Measurements from ENCODE around the gene YARS2. TPM values are rescaled to one million over a fixed set of nuclear protein-coding genes. Genes with fewer than 3 reads are reported as not detected.

Gene YARS2
- total and polyA plus RNA-seq, 9 of the 15 experiments (the other 6 are each of a cell fraction or from before 2014, with no cell fraction given): 15.2 to 40.9 (median 28.7) TPM

DNA sequence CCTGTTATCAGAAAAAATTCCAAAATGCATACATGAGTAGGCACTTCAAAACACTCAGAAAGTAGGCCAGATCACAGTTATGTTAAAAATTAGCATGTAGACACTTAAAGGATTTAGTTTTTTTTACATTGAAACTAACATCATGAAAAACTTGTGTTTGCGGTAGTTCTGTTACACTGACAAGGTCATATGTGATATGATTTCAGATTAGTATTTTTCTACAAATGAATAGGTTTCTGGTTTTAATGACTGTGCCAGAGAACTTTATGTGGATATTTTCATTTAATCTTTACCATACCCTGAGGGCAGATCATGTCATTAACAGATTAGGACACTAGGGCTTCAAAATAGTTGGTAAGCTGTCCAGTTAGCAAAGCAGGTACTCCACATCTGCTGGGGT lies 20.7 kb downstream of the YARS2 start:
- no peaks in the 10 kb centered on the region for H3K9me1 ChIP-seq (ENCODE audit: control insufficient read depth, insufficient read depth, low read length)
- no peak for FAIRE-seq
- no TSS peak for BruUV-seq (replicated peaks)
- H3K4me1 ChIP-seq (replicated peaks in 1 of 2; ENCODE audit: control insufficient read depth in 2 of 2, insufficient read depth in 2 of 2, low read length in 2 of 2): no peaks in the 10 kb centered on the region
- H3K27ac ChIP-seq (ENCODE audit: extremely low read depth, low read depth, low read length): no peak overlapping the region
- peaks cover 78% of the 10 kb centered on the region for H3K36me3 ChIP-seq (ENCODE audit: control insufficient read depth, insufficient read depth, low read length)
- intact Hi-C loops (cut with micrococcal nuclease) (loop anchor here (5.0 kb wide), 1 partner anchor 278 kb away; no protein-coding TSS in a partner anchor), in situ Hi-C loops (cut with MboI) (no loop called here)
- no peak overlapping the region for H3K9ac ChIP-seq (ENCODE audit: insufficient read depth in 1 of 2, low read depth in 2 of 2, low read length in 2 of 2)
- no peak overlapping the region for H3K4me2 ChIP-seq (ENCODE audit: insufficient read depth, low read length)
- no peaks in the 10 kb centered on the region for H3K9me3 ChIP-seq (replicated peaks; ENCODE audit: control insufficient read depth, insufficient read depth, low read depth, low read length)
- no peak overlapping the region for H3K4me3 ChIP-seq
- H3K27me3 ChIP-seq (ENCODE audit: control insufficient read depth in 2 of 2, insufficient read depth in 2 of 2, low read length in 2 of 2): no peaks in the 10 kb centered on the region
- POLR2A ChIA-PET: interaction anchor here (1.2 to 1.5 kb wide), 2 partner anchors 9 to 93 kb away, joined by 3 to 5 read pairs; no protein-coding TSS in a partner anchor
- no peaks in the 10 kb centered on the region for H4K20me1 ChIP-seq (replicated peaks; ENCODE audit: control insufficient read depth, insufficient read depth, low read length)
- TF ChIP-seq, protein P1, sequence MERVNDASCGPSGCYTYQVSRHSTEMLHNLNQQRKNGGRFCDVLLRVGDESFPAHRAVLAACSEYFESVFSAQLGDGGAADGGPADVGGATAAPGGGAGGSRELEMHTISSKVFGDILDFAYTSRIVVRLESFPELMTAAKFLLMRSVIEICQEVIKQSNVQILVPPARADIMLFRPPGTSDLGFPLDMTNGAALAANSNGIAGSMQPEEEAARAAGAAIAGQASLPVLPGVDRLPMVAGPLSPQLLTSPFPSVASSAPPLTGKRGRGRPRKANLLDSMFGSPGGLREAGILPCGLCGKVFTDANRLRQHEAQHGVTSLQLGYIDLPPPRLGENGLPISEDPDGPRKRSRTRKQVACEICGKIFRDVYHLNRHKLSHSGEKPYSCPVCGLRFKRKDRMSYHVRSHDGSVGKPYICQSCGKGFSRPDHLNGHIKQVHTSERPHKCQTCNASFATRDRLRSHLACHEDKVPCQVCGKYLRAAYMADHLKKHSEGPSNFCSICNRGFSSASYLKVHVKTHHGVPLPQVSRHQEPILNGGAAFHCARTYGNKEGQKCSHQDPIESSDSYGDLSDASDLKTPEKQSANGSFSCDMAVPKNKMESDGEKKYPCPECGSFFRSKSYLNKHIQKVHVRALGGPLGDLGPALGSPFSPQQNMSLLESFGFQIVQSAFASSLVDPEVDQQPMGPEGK (CRISPR knock-in tag; IDR thresholded peaks at IDR 0.05; ENCODE audit: borderline replicate concordance): no peak
- no peak for ATAC-seq
- WGBS (ENCODE audit: insufficient coverage, low coverage, missing lambda C conversion rate): 100% methylated on average over 1 of the region's 1 CpG
- no peaks in the 10 kb centered on the region for H3K79me2 ChIP-seq (ENCODE audit: control insufficient read depth, insufficient read depth, low read length)
- peak in 2 of 4 experiments; percentile 17 to 18 for DNase-seq (ENCODE audit: extremely low read depth in 1 of 4, low spot score in 3 of 4)
- H2AFZ ChIP-seq (ENCODE audit: low read depth, low read length): no peak overlapping the region
- CTCF ChIA-PET (ENCODE audit: low intra/inter-chr PET ratio): no interaction called here

DNA sequence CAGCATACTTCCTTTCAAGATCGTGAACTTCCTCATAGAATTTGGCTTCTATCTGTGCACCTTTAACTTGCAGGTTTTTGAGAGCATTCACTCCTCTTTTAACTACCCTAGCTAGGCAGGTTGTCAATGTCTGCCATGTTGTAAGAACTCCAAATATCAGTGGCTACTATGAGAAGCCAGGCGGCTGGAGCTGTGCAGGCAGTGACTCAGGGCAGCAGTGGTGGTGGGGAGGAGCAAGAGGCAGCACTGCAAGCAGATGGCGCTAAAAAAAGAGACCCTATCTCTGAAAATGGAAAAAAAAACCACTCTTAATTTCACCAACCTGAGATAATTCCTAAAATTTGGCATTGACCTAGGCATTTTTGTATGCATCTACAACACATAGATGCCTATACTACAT lies 28.5 kb downstream of the YARS2 start:
- 43% methylated on average over 3 of the region's 3 CpGs for WGBS (ENCODE audit: insufficient coverage, low coverage, missing lambda C conversion rate)
- ChIA-PET CTCF (ENCODE audit: low intra/inter-chr PET ratio) (no interaction called here), POLR2A (no interaction called here)
- DNase-seq (ENCODE audit: extremely low read depth in 1 of 4, low spot score in 3 of 4) (peak in 1 of 4 experiments; percentile 18), FAIRE-seq (no peak), ATAC-seq (peak; percentile 64; the same call in 2 of the 3 replicates)
- no peak overlapping the region for H3K4me3 ChIP-seq
- H3K9me3 ChIP-seq (replicated peaks; ENCODE audit: control insufficient read depth, insufficient read depth, low read depth, low read length): no peaks in the 10 kb centered on the region
- H3K9ac ChIP-seq (ENCODE audit: insufficient read depth in 1 of 2, low read depth in 2 of 2, low read length in 2 of 2): no peak overlapping the region
- no peak overlapping the region; the same call in 2 of the 3 replicates for H3K27ac ChIP-seq (ENCODE audit: extremely low read depth, low read depth, low read length)
- H3K4me1 ChIP-seq (replicated peaks in 1 of 2; ENCODE audit: control insufficient read depth in 2 of 2, insufficient read depth in 2 of 2, low read length in 2 of 2): no peaks in the 10 kb centered on the region; a peak in 1 of 5 replicates
- intact Hi-C loops (cut with micrococcal nuclease) (no loop called here), in situ Hi-C loops (cut with MboI) (no loop called here)
- no peak overlapping the region for H3K4me2 ChIP-seq (ENCODE audit: insufficient read depth, low read length)
- H3K27me3 ChIP-seq (ENCODE audit: control insufficient read depth in 2 of 2, insufficient read depth in 2 of 2, low read length in 2 of 2): no peaks in the 10 kb centered on the region
- H2AFZ ChIP-seq (ENCODE audit: low read depth, low read length): no peak overlapping the region
- no TSS peak for BruUV-seq (replicated peaks)
- peaks cover 68% of the 10 kb centered on the region for H3K36me3 ChIP-seq (ENCODE audit: control insufficient read depth, insufficient read depth, low read length)
- H3K79me2 ChIP-seq (ENCODE audit: control insufficient read depth, insufficient read depth, low read length): no peaks in the 10 kb centered on the region
- no peaks in the 10 kb centered on the region for H3K9me1 ChIP-seq (ENCODE audit: control insufficient read depth, insufficient read depth, low read length)
- no peaks in the 10 kb centered on the region for H4K20me1 ChIP-seq (replicated peaks; ENCODE audit: control insufficient read depth, insufficient read depth, low read length)
- TF ChIP-seq STAT5A (IDR thresholded peaks at IDR 0.05; ENCODE audit: borderline replicate concordance, low read length) (no peak), CREM (IDR thresholded peaks at IDR 0.05; ENCODE audit: low read depth) (no peak), RBM17 (IDR thresholded peaks at IDR 0.05; ENCODE audit: borderline replicate concordance, low read depth, low read length) (no peak), PTBP1 (IDR thresholded peaks at IDR 0.05; ENCODE audit: low read depth, low read length) (no peak), KDM5B (IDR thresholded peaks at IDR 0.05; ENCODE audit: insufficient replicate concordance, low read depth, low read length) (no peak), STAT5B (CRISPR knock-in tag; IDR thresholded peaks at IDR 0.05) (no peak)
- TF ChIP-seq, protein P2, sequence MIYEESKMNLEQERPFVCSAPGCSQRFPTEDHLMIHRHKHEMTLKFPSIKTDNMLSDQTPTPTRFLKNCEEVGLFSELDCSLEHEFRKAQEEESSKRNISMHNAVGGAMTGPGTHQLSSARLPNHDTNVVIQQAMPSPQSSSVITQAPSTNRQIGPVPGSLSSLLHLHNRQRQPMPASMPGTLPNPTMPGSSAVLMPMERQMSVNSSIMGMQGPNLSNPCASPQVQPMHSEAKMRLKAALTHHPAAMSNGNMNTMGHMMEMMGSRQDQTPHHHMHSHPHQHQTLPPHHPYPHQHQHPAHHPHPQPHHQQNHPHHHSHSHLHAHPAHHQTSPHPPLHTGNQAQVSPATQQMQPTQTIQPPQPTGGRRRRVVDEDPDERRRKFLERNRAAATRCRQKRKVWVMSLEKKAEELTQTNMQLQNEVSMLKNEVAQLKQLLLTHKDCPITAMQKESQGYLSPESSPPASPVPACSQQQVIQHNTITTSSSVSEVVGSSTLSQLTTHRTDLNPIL (CRISPR knock-in tag; IDR thresholded peaks at IDR 0.05): no peak
- TF ChIP-seq, protein P3, sequence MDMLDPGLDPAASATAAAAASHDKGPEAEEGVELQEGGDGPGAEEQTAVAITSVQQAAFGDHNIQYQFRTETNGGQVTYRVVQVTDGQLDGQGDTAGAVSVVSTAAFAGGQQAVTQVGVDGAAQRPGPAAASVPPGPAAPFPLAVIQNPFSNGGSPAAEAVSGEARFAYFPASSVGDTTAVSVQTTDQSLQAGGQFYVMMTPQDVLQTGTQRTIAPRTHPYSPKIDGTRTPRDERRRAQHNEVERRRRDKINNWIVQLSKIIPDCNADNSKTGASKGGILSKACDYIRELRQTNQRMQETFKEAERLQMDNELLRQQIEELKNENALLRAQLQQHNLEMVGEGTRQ (CRISPR knock-in tag; IDR thresholded peaks at IDR 0.05): no peak
- TF ChIP-seq, protein P4, sequence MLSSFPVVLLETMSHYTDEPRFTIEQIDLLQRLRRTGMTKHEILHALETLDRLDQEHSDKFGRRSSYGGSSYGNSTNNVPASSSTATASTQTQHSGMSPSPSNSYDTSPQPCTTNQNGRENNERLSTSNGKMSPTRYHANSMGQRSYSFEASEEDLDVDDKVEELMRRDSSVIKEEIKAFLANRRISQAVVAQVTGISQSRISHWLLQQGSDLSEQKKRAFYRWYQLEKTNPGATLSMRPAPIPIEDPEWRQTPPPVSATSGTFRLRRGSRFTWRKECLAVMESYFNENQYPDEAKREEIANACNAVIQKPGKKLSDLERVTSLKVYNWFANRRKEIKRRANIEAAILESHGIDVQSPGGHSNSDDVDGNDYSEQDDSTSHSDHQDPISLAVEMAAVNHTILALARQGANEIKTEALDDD (IDR thresholded peaks at IDR 0.05): no peak

Data from K562 (cell line).